ENCODE results near the gene RAB11FIP5. TPM values are rescaled to one million over a fixed set of nuclear protein-coding genes. Genes with fewer than 3 reads are reported as not detected.

The RAB11FIP5 gene
- total and polyA plus RNA-seq, 4 donors, result 10.0 to 23.8 (median 11.8) TPM

- Histone ChIP-seq H3K36me3 (ENCODE audit: control insufficient read depth in 4 of 4, insufficient read depth in 4 of 4, low read length in 4 of 4) (no peaks in the 10 kb centered on the region), H3K27ac (ENCODE audit: low read depth in 1 of 2, low read length in 1 of 2) (no peak overlapping the region), H3K4me1 (ENCODE audit: control insufficient read depth in 5 of 5, insufficient read depth in 5 of 5, low read length in 5 of 5) (peaks cover 0 to 17% (median 0%) of the 10 kb centered on the region in 5 donors), H3K4me3 (no peak overlapping the region), H3K9me3 (ENCODE audit: control insufficient read depth in 4 of 4, insufficient read depth in 3 of 4, low read length in 3 of 4) (no peaks in the 10 kb centered on the region), H3K27me3 (ENCODE audit: control insufficient read depth in 3 of 3, insufficient read depth in 3 of 3, low read length in 2 of 3) (no peaks in the 10 kb centered on the region), H3K9ac (ENCODE audit: insufficient read depth in 1 of 2, low read length in 2 of 2) (no peak overlapping the region)
- DNase-seq (no peak), ATAC-seq (ENCODE audit: insufficient read depth, low FRiP score) (no peak)
- TF ChIP-seq CTCF (IDR thresholded peaks at IDR 0.05; ENCODE audit: control extremely low read depth, extremely low read depth), result no peak
- 86 to 87% methylated on average over 3 of the region's 3 CpGs for WGBS, 2 donors
These were observed 7.8 kb downstream of the RAB11FIP5 start for GRCh38 chr2:73104933-73105332.

- no peaks in the 10 kb centered on the region for H3K36me3 ChIP-seq (ENCODE audit: control insufficient read depth in 4 of 4, insufficient read depth in 4 of 4, low read length in 4 of 4)
- no peak for TF ChIP-seq CTCF (IDR thresholded peaks at IDR 0.05; ENCODE audit: control extremely low read depth, extremely low read depth)
- peaks cover 0 to 17% (median 0%) of the 10 kb centered on the region in 5 donors for H3K4me1 ChIP-seq (ENCODE audit: control insufficient read depth in 5 of 5, insufficient read depth in 5 of 5, low read length in 5 of 5)
- H3K9ac ChIP-seq (ENCODE audit: insufficient read depth in 1 of 2, low read length in 2 of 2), result no peak overlapping the region
- H3K4me3 ChIP-seq, result no peak overlapping the region
- 61 to 62% methylated on average over 2 of the region's 2 CpGs for WGBS, 2 donors
- H3K27me3 ChIP-seq (ENCODE audit: control insufficient read depth in 3 of 3, insufficient read depth in 3 of 3, low read length in 2 of 3), result no peaks in the 10 kb centered on the region
- ATAC-seq (ENCODE audit: insufficient read depth, low FRiP score) (no peak), DNase-seq (no peak)
- no peak overlapping the region for H3K27ac ChIP-seq (ENCODE audit: low read depth in 1 of 2, low read length in 1 of 2)
- H3K9me3 ChIP-seq (ENCODE audit: control insufficient read depth in 4 of 4, insufficient read depth in 3 of 4, low read length in 3 of 4), result no peaks in the 10 kb centered on the region
These were observed 9.7 kb downstream of the RAB11FIP5 start for GRCh38 chr2:73103018-73103542.

DNA sequence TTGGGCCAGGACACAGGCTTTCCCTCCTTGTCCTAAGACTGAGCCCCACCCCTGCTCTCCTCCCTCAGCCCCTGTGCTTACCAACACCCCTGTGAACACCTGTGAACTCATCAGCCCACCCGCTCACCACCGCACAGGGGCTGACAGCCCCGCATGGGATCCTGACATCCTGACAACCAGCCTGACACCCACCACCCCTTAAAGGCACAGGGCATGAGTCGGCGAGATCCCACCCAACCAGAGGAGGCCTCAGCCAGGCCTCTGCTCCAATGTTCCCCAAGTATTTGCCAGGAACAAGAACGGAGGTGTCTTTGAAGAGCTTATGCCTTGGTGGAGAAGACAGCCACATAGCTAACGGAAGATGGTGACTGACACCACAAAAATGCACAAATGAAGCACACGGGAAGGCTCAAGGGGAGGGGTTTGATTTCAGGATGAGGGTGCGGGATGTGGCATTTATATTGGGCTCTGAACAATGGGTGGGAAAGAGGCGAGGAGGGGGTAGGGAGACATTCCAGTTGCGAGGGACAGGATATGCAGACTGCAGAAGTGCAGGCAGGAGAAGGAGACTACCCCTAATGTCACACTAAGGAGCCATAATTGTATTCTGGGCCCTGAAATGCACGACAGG is 11.0 kb downstream of the RAB11FIP5 start:
- H3K4me1 ChIP-seq (ENCODE audit: control insufficient read depth in 5 of 5, insufficient read depth in 5 of 5, low read length in 5 of 5), result peaks cover 0 to 8% (median 0%) of the 10 kb centered on the region in 5 donors
- 86 to 90% methylated on average over 12 of the region's 12 CpGs for WGBS, 2 donors
- no peak for TF ChIP-seq CTCF (IDR thresholded peaks at IDR 0.05; ENCODE audit: control extremely low read depth, extremely low read depth)

More for the DNA sequence above, 11.0 kb downstream of the RAB11FIP5 start:
- Histone ChIP-seq H3K4me3 (no peak overlapping the region), H3K27me3 (ENCODE audit: control insufficient read depth in 3 of 3, insufficient read depth in 3 of 3, low read length in 2 of 3) (no peaks in the 10 kb centered on the region), H3K9me3 (ENCODE audit: control insufficient read depth in 4 of 4, insufficient read depth in 3 of 4, low read length in 3 of 4) (no peaks in the 10 kb centered on the region), H3K27ac (ENCODE audit: low read depth in 1 of 2, low read length in 1 of 2) (no peak overlapping the region), H3K9ac (ENCODE audit: insufficient read depth in 1 of 2, low read length in 2 of 2) (no peak overlapping the region), H3K36me3 (ENCODE audit: control insufficient read depth in 4 of 4, insufficient read depth in 4 of 4, low read length in 4 of 4) (no peaks in the 10 kb centered on the region)
- DNase-seq (no peak), ATAC-seq (ENCODE audit: insufficient read depth, low FRiP score) (no peak)

All from lung (tissue), 12 donors.